ENCODE measurements around the gene RIMBP2.

The RIMBP2 gene

GRCh38 chr12:130514149-130514551 is 201.9 kb downstream of the RIMBP2 start:
- Histone ChIP-seq H3K79me2 (no peaks in the 10 kb centered on the region), H3K4me1 (peaks cover 5% of the 10 kb centered on the region), H3K27ac (no peak overlapping the region), H3K9ac (no peak overlapping the region), H2AFZ (peak overlapping the region; percentile 7), H3K36me3 (ENCODE audit: control insufficient read depth, insufficient read depth, low read length) (no peaks in the 10 kb centered on the region), H3K9me3 (ENCODE audit: control insufficient read depth, low read length) (peaks cover 1% of the 10 kb centered on the region), H3K27me3 (ENCODE audit: control insufficient read depth, insufficient read depth, low read length) (no peaks in the 10 kb centered on the region), H3K4me3 (ENCODE audit: low read depth, low read length) (no peak overlapping the region), H3K4me2 (ENCODE audit: low read length) (no peak overlapping the region)
- TF ChIP-seq CTCF (IDR thresholded peaks at IDR 0.05) = no peak

GRCh38 chr12:130513556-130513955 is 202.5 kb downstream of the RIMBP2 start:
- no peaks in the 10 kb centered on the region for H3K79me2 ChIP-seq
- H3K4me3 ChIP-seq (ENCODE audit: low read depth, low read length) = no peak overlapping the region
- H3K4me1 ChIP-seq = peaks cover 5% of the 10 kb centered on the region
- H3K9me3 ChIP-seq (ENCODE audit: control insufficient read depth, low read length) = no peaks in the 10 kb centered on the region
- no peak overlapping the region for H3K4me2 ChIP-seq (ENCODE audit: low read length)
- H3K27ac ChIP-seq = no peak overlapping the region
- no peaks in the 10 kb centered on the region for H3K36me3 ChIP-seq (ENCODE audit: control insufficient read depth, insufficient read depth, low read length)
- no peak overlapping the region for H2AFZ ChIP-seq
- H3K9ac ChIP-seq = no peak overlapping the region
- no peaks in the 10 kb centered on the region for H3K27me3 ChIP-seq (ENCODE audit: control insufficient read depth, insufficient read depth, low read length)
- TF ChIP-seq CTCF (IDR thresholded peaks at IDR 0.05) = no peak

GRCh38 chr12:130511285-130511684 is 204.8 kb downstream of the RIMBP2 start:
- H3K27me3 ChIP-seq (ENCODE audit: control insufficient read depth, insufficient read depth, low read length) = no peaks in the 10 kb centered on the region
- H3K36me3 ChIP-seq (ENCODE audit: control insufficient read depth, insufficient read depth, low read length) = no peaks in the 10 kb centered on the region
- no peak overlapping the region for H3K27ac ChIP-seq
- H2AFZ ChIP-seq = no peak overlapping the region
- H3K9ac ChIP-seq = no peak overlapping the region
- H3K9me3 ChIP-seq (ENCODE audit: control insufficient read depth, low read length) = no peaks in the 10 kb centered on the region
- H3K4me3 ChIP-seq (ENCODE audit: low read depth, low read length) = no peak overlapping the region
- H3K4me1 ChIP-seq = peaks cover 5% of the 10 kb centered on the region
- H3K79me2 ChIP-seq = no peaks in the 10 kb centered on the region
- no peak for TF ChIP-seq CTCF (IDR thresholded peaks at IDR 0.05)
- H3K4me2 ChIP-seq (ENCODE audit: low read length) = no peak overlapping the region

GRCh38 chr12:130509454-130509853 is 206.6 kb downstream of the RIMBP2 start:
- no peak overlapping the region for H3K4me3 ChIP-seq (ENCODE audit: low read depth, low read length)
- no peak overlapping the region for H3K9ac ChIP-seq
- no peak overlapping the region for H2AFZ ChIP-seq
- TF ChIP-seq CTCF (IDR thresholded peaks at IDR 0.05) = no peak
- H3K4me1 ChIP-seq = peaks cover 5% of the 10 kb centered on the region
- no peaks in the 10 kb centered on the region for H3K36me3 ChIP-seq (ENCODE audit: control insufficient read depth, insufficient read depth, low read length)
- H3K79me2 ChIP-seq = no peaks in the 10 kb centered on the region
- no peaks in the 10 kb centered on the region for H3K27me3 ChIP-seq (ENCODE audit: control insufficient read depth, insufficient read depth, low read length)
- no peaks in the 10 kb centered on the region for H3K9me3 ChIP-seq (ENCODE audit: control insufficient read depth, low read length)
- no peak overlapping the region for H3K4me2 ChIP-seq (ENCODE audit: low read length)
- H3K27ac ChIP-seq = no peak overlapping the region

GRCh38 chr12:130508847-130509246 is 207.3 kb downstream of the RIMBP2 start:
- H3K9me3 ChIP-seq (ENCODE audit: control insufficient read depth, low read length) = no peaks in the 10 kb centered on the region
- H3K27me3 ChIP-seq (ENCODE audit: control insufficient read depth, insufficient read depth, low read length) = no peaks in the 10 kb centered on the region
- no peak overlapping the region for H3K9ac ChIP-seq
- H3K4me2 ChIP-seq (ENCODE audit: low read length) = no peak overlapping the region
- H3K4me3 ChIP-seq (ENCODE audit: low read depth, low read length) = no peak overlapping the region
- H3K36me3 ChIP-seq (ENCODE audit: control insufficient read depth, insufficient read depth, low read length) = no peaks in the 10 kb centered on the region
- no peaks in the 10 kb centered on the region for H3K79me2 ChIP-seq
- TF ChIP-seq CTCF (IDR thresholded peaks at IDR 0.05) = no peak
- H2AFZ ChIP-seq = no peak overlapping the region
- no peak overlapping the region for H3K27ac ChIP-seq
- H3K4me1 ChIP-seq = peaks cover under 1% of the 10 kb centered on the region

All from parathyroid adenoma (tissue), 2 donors.